OCI-LY7 (cell line): Measurements from ENCODE around the gene CMIP. TPM values are rescaled to one million over a fixed set of nuclear protein-coding genes. Genes with fewer than 3 reads are reported as not detected.

ENCODE experiments used
- BruUV-seq: library from RNA; stranded (reverse); fragments of 400-500 nt; replicated peaks from 2 replicates; lab custom pipeline; 2021; lab: Mats Ljungman, UMichigan
- CTCF ChIA-PET: fragments of 300-600 bp; sonication (Branson Sonifier 250); formaldehyde crosslinking; loops from one replicate; lab custom pipeline; 2022; ENCODE audit warnings: antibody characterized with exemption; ENCODE audit not compliant: unreplicated experiment; lab: Charles Lee
- POLR2A ChIA-PET: fragments of 300-600 bp; sonication (Branson Sonifier 250); formaldehyde crosslinking; loops from one replicate; lab custom pipeline; 2022; ENCODE audit warnings: antibody characterized with exemption; lab: Charles Lee
- DNase-seq: peaks from one replicate; pipeline ENCODE4 v3.0.0-alpha.2; 2015; ENCODE audit warnings: low spot score
- H2AFZ ChIP-seq: fragments of 200-600 bp; sonication (generic), shearing (Covaris generic); 2 replicates; pipeline ENCODE4 v1.6.1; 2014; ENCODE audit warnings: mild to moderate bottlenecking, antibody characterized with exemption, low read length, moderate library complexity
- H3K27ac ChIP-seq: fragments of 200-600 bp; sonication (generic); 2 replicates; pipeline ENCODE4 v1.5.1; 2014; ENCODE audit warnings: mixed run types, low read depth, mild to moderate bottlenecking, moderate library complexity, low read length, inconsistent platforms; ENCODE audit not compliant: poor library complexity, severe bottlenecking
- H3K36me3 ChIP-seq: fragments of 200-600 bp; sonication (generic); 2 replicates; pipeline ENCODE4 v1.6.1; 2014; ENCODE audit warnings: mild to moderate bottlenecking, antibody characterized with exemption, low read length, moderate library complexity, mixed read lengths; ENCODE audit not compliant: insufficient read depth
- H3K4me1 ChIP-seq: fragments of 200-600 bp; sonication (generic); 2 replicates; pipeline ENCODE4 v1.5.1; 2014; ENCODE audit warnings: mild to moderate bottlenecking, low read length; ENCODE audit not compliant: insufficient read depth, poor library complexity, severe bottlenecking
- H3K4me2 ChIP-seq: fragments of 200-600 bp; sonication (generic); 2 replicates; pipeline ENCODE4 v1.6.1; 2014; ENCODE audit warnings: mild to moderate bottlenecking, low read length
- H3K4me3 ChIP-seq: fragments of 200-600 bp; sonication (generic); 2 replicates; pipeline ENCODE4 v1.5.1; 2014; ENCODE audit warnings: mild to moderate bottlenecking, low read depth, low read length; ENCODE audit not compliant: poor library complexity, severe bottlenecking
- H3K79me2 ChIP-seq: fragments of 200-600 bp; sonication (generic); 2 replicates; pipeline ENCODE4 v1.6.1; 2016; ENCODE audit warnings: low read depth, mild to moderate bottlenecking, low read length, moderate library complexity, mixed read lengths; ENCODE audit not compliant: insufficient read depth
- H3K9me2 ChIP-seq: fragments of 200-600 bp; sonication (generic); 2 replicates; pipeline ENCODE4 v1.6.1; 2016; ENCODE audit warnings: mild to moderate bottlenecking, low read length, mixed read lengths; ENCODE audit not compliant: insufficient read depth
- H3K9me3 ChIP-seq: fragments of 200-600 bp; sonication (generic); 2 replicates; pipeline ENCODE4 v1.6.1; 2014; ENCODE audit warnings: mild to moderate bottlenecking, mixed run types, low read length, mixed read lengths
- H4K20me1 ChIP-seq: fragments of 200-600 bp; sonication (generic); 2 replicates; pipeline ENCODE4 v1.6.1; 2014; ENCODE audit warnings: mild to moderate bottlenecking, antibody characterized with exemption, low read length, moderate library complexity, mixed read lengths; ENCODE audit not compliant: insufficient read depth
- CTCF ChIP-seq: fragments of 200-600 bp; sonication (generic); conservative IDR thresholded peaks from 2 replicates; pipeline ENCODE4 v1.5.1; 2014; ENCODE audit warnings: mild to moderate bottlenecking, antibody characterized with exemption, low read length, moderate library complexity, mixed read lengths
- EZH2phosphoT487 ChIP-seq: fragments of 200-600 bp; sonication (generic); IDR thresholded peaks from 2 replicates; pipeline ENCODE4 v1.6.1; 2018; ENCODE audit warnings: low read depth, borderline replicate concordance, mild to moderate bottlenecking, mixed run types, antibody characterized with exemption, low read length, moderate library complexity, mixed read lengths
- intact Hi-C: fragments of 100-400 bp; cut with micrococcal nuclease; formaldehyde crosslinking; loops from one replicate; pipeline ENCODE4 v1.10.0; 2022; ENCODE audit not compliant: unreplicated experiment
- total RNA-seq, 2 experiments: library from RNA; depleted of rRNA in 1 of 2; stranded (reverse); fragments of >200 nt in 1 of 2; shearing (Covaris generic) in 1 of 2; gene quantifications; 2 replicates each; pipeline ENCODE4 v1.2.3, GENCODE V29; 2014 to 2022

The CMIP gene
- total RNA-seq, 2 experiments from 2014 or later: 15.4 to 70.3 TPM

DNA sequence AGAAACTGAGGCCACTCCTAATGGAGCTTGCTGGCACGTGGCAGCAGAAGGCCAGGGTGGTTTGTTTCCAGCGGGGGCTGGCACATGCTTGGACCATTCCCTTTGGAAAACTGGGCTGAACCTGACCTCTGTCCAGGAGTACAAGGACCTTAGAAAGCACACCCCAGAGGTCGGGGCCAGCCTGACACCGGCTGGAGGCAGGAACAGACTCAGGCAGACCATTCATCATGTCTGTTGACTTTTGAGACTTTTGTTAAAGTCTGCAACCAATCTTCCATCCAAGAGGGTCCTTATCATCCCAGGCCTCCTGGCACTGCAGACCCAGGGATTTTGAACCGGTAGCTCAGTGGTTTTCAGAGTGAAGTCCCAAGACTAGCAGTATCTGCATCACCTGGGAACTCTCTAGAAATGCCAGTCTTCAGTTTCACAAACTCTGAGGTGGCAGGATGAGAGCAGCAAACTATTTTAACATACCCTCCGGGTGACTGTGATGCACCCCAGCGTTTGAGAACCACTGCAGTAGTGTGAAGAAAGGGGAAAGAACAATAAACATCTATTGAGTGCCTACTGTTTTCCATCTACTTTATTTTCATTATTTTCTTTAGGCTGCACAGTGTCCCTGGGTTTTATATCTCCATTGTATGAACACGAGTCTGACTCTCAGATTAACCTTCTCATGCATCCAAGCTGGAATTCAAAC, 189.2 kb downstream of the CMIP start:
- H2AFZ ChIP-seq: no peak overlapping the region
- no peaks in the 10 kb centered on the region for H3K36me3 ChIP-seq
- TF ChIP-seq EZH2phosphoT487 (no peak), CTCF (no peak)
- H3K4me2 ChIP-seq: no peak overlapping the region
- no peaks in the 10 kb centered on the region for H3K9me3 ChIP-seq
- no TSS peak for BruUV-seq
- no peak overlapping the region for H3K4me3 ChIP-seq
- H3K27ac ChIP-seq: no peak overlapping the region
- ChIA-PET POLR2A (no interaction called here), CTCF (no interaction called here)
- no peaks in the 10 kb centered on the region for H3K9me2 ChIP-seq
- no peaks in the 10 kb centered on the region for H4K20me1 ChIP-seq
- no peaks in the 10 kb centered on the region for H3K4me1 ChIP-seq
- no peak for DNase-seq
- intact Hi-C loops: no loop called here
- no peaks in the 10 kb centered on the region for H3K79me2 ChIP-seq

DNA sequence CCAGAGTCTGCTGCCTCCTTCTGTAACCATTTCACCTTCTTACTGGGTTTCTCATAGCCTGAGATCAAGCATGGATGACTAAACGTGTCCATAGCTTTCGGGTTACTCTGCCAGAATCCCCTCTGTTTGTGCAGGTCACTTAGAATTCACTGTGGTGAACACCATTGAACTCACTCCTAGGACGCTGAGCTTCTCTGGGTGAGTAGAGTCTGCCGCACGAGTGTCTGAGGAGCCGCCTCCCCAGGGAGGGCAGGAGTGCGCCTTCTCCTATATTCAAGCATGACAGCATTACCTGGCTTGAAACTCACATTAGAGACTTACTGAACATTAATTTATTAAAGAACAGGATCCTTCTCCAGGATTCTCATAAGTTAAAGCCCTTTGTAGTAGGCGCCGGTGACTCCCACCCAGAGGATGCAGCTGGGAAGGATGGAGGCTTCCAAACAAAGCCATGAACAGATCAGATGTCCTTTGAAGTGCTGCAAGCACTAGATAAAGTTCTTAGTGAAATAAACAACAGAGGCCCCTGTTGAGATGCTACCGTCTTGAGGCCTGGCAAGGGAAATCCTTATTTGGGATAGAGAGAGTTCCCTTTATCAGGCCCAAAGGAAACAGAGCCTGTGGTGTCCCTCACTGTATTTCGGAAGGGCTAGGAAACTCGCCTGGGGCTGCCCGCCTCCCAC, 189.9 kb downstream of the CMIP start:
- no peaks in the 10 kb centered on the region for H3K79me2 ChIP-seq

More for the DNA sequence above, 189.9 kb downstream of the CMIP start:
- Histone ChIP-seq H3K4me1 (no peaks in the 10 kb centered on the region), H3K4me2 (no peak overlapping the region), H3K27ac (no peak overlapping the region), H3K36me3 (no peaks in the 10 kb centered on the region), H3K4me3 (no peak overlapping the region), H3K9me2 (no peaks in the 10 kb centered on the region), H4K20me1 (no peaks in the 10 kb centered on the region), H3K9me3 (no peaks in the 10 kb centered on the region), H2AFZ (no peak overlapping the region)
- no TSS peak for BruUV-seq
- intact Hi-C loops: no loop called here
- CTCF ChIA-PET: no interaction called here
- POLR2A ChIA-PET: no interaction called here
- no peak for DNase-seq
- TF ChIP-seq CTCF (no peak), EZH2phosphoT487 (no peak)
